ENCODE data around the gene REEP3.
"Not testable (repeated sequence)": the region's sequence is repeated elsewhere in the genome, so short reads cannot be mapped to it uniquely, and the experiment has no call there.

The REEP3 gene

DNA sequence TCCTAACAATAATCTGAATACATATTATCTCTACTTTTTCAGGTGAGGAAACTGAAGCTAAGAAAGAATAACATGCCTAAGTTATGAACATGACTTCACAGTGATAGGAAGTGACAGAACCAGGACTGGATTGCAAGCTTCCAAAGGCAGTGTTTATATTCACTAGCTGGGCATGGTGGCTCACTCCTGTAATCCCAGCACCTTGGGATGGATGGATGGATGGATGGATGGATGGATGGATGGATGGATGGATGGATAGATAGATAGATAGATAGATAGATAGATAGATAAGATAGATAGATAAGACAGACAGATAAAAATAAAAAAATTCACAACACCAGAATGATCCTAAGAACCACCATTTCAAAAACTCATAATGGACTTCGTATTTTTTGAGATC is 37.2 kb upstream of the REEP3 start:
- ATAC-seq (ENCODE audit: insufficient read depth, low read depth): no peak

DNA sequence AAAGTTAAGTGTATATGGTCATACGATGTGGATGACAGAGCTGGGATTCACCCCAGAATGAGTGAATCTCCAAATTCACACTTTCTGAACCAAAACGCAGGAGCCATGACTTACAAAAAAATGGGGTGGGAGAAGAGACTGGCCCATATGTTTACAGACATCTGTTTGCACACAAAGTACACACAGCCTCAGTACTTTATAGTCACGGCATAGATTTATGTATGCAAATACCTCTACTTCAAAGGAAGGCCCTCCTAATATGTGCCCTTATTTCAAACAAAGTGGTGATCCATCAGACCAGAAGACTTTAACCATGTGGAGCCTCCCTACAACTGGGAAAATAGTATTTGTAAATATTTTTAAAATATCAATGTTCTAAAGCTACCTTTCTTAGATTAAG is 33.2 kb upstream of the REEP3 start:
- DNase-seq (no peak), ATAC-seq (ENCODE audit: insufficient read depth, low read depth) (no peak)
- Histone ChIP-seq H3K27me3 (ENCODE audit: insufficient read depth, low read length, poor library complexity) (no peaks in the 10 kb centered on the region), H2AFZ (ENCODE audit: low read depth, low read length) (no peak overlapping the region), H3K4me2 (ENCODE audit: insufficient read depth, low read length) (no peak overlapping the region), H3K4me1 (ENCODE audit: insufficient read depth, low read length) (no peaks in the 10 kb centered on the region), H3K36me3 (ENCODE audit: insufficient read depth, low read length) (no peaks in the 10 kb centered on the region), H3K9me3 (ENCODE audit: insufficient read depth, low read length, severe bottlenecking) (no peaks in the 10 kb centered on the region), H4K20me1 (ENCODE audit: insufficient read depth, low read length) (peaks cover 56% of the 10 kb centered on the region; the same call in 1 of the 2 replicates), H3K27ac (ENCODE audit: low read length) (no peak overlapping the region), H3K4me3 (ENCODE audit: low read depth in 1 of 2, low read length in 2 of 2) (no peak overlapping the region), H3K79me2 (ENCODE audit: insufficient read depth, low read length) (peaks cover 96% of the 10 kb centered on the region), H3K9ac (ENCODE audit: low read depth, low read length) (no peak overlapping the region)
- TF ChIP-seq, protein P1, sequence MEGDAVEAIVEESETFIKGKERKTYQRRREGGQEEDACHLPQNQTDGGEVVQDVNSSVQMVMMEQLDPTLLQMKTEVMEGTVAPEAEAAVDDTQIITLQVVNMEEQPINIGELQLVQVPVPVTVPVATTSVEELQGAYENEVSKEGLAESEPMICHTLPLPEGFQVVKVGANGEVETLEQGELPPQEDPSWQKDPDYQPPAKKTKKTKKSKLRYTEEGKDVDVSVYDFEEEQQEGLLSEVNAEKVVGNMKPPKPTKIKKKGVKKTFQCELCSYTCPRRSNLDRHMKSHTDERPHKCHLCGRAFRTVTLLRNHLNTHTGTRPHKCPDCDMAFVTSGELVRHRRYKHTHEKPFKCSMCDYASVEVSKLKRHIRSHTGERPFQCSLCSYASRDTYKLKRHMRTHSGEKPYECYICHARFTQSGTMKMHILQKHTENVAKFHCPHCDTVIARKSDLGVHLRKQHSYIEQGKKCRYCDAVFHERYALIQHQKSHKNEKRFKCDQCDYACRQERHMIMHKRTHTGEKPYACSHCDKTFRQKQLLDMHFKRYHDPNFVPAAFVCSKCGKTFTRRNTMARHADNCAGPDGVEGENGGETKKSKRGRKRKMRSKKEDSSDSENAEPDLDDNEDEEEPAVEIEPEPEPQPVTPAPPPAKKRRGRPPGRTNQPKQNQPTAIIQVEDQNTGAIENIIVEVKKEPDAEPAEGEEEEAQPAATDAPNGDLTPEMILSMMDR (IDR thresholded peaks at IDR 0.05; ENCODE audit: borderline replicate concordance, extremely low read depth, low read length, poor library complexity, severe bottlenecking): no peak
- TF ChIP-seq EZH2 (IDR thresholded peaks at IDR 0.05; ENCODE audit: borderline replicate concordance, low read depth, low read length, severe bottlenecking): no peak

More for the DNA sequence above, 37.2 kb upstream of the REEP3 start:
- Histone ChIP-seq H4K20me1 (ENCODE audit: insufficient read depth, low read length) (peaks cover 58% of the 10 kb centered on the region; the same call in 1 of the 2 replicates), H3K27me3 (ENCODE audit: insufficient read depth, low read length, poor library complexity) (no peaks in the 10 kb centered on the region), H3K4me1 (ENCODE audit: insufficient read depth, low read length) (no peaks in the 10 kb centered on the region), H3K27ac (ENCODE audit: low read length) (no peak overlapping the region), H3K4me2 (ENCODE audit: insufficient read depth, low read length) (no peak overlapping the region), H2AFZ (ENCODE audit: low read depth, low read length) (no peak overlapping the region), H3K4me3 (ENCODE audit: low read depth in 1 of 2, low read length in 2 of 2) (no peak overlapping the region), H3K36me3 (ENCODE audit: insufficient read depth, low read length) (no peaks in the 10 kb centered on the region), H3K79me2 (ENCODE audit: insufficient read depth, low read length) (peaks cover 98% of the 10 kb centered on the region), H3K9ac (ENCODE audit: low read depth, low read length) (no peak overlapping the region), H3K9me3 (ENCODE audit: insufficient read depth, low read length, severe bottlenecking) (no peaks in the 10 kb centered on the region)
- DNase-seq: no peak
- no peak for TF ChIP-seq EZH2 (IDR thresholded peaks at IDR 0.05; ENCODE audit: borderline replicate concordance, low read depth, low read length, severe bottlenecking)

DNA sequence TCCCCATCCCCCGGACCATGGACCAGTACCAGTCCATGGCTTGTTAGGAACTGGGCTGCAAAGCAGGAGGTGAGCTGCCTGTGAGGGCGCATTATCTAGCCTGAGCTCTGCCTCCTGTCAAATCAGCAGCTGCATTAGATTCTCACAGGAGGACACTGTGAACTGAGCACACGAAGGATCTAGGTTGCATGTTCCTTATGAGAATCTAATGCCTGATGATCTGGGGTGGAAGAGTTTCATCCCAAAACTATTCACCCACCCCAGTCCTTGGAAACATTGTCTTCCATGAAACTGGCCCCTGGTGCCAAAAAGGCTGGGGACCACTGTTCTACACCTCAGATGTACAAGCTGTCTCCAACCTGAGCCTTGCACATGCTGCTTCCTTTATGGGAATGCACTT is 31.4 kb upstream of the REEP3 start:
- Histone ChIP-seq H3K4me1 (ENCODE audit: insufficient read depth, low read length) (no peaks in the 10 kb centered on the region), H4K20me1 (ENCODE audit: insufficient read depth, low read length) (peaks cover 49% of the 10 kb centered on the region; the same call in 1 of the 2 replicates), H3K27me3 (ENCODE audit: insufficient read depth, low read length, poor library complexity) (no peaks in the 10 kb centered on the region), H2AFZ (ENCODE audit: low read depth, low read length) (no peak overlapping the region), H3K79me2 (ENCODE audit: insufficient read depth, low read length) (peaks cover 94% of the 10 kb centered on the region), H3K36me3 (ENCODE audit: insufficient read depth, low read length) (no peaks in the 10 kb centered on the region), H3K9ac (ENCODE audit: low read depth, low read length) (no peak overlapping the region), H3K9me3 (ENCODE audit: insufficient read depth, low read length, severe bottlenecking) (no peaks in the 10 kb centered on the region), H3K4me3 (ENCODE audit: low read depth in 1 of 2, low read length in 2 of 2) (no peak overlapping the region), H3K27ac (ENCODE audit: low read length) (no peak overlapping the region), H3K4me2 (ENCODE audit: insufficient read depth, low read length) (no peak overlapping the region)
- no peak for TF ChIP-seq EZH2 (IDR thresholded peaks at IDR 0.05; ENCODE audit: borderline replicate concordance, low read depth, low read length, severe bottlenecking)
- TF ChIP-seq, protein P1 (IDR thresholded peaks at IDR 0.05; ENCODE audit: borderline replicate concordance, extremely low read depth, low read length, poor library complexity, severe bottlenecking): no peak
- DNase-seq (no peak), ATAC-seq (ENCODE audit: insufficient read depth, low read depth) (no peak)

DNA sequence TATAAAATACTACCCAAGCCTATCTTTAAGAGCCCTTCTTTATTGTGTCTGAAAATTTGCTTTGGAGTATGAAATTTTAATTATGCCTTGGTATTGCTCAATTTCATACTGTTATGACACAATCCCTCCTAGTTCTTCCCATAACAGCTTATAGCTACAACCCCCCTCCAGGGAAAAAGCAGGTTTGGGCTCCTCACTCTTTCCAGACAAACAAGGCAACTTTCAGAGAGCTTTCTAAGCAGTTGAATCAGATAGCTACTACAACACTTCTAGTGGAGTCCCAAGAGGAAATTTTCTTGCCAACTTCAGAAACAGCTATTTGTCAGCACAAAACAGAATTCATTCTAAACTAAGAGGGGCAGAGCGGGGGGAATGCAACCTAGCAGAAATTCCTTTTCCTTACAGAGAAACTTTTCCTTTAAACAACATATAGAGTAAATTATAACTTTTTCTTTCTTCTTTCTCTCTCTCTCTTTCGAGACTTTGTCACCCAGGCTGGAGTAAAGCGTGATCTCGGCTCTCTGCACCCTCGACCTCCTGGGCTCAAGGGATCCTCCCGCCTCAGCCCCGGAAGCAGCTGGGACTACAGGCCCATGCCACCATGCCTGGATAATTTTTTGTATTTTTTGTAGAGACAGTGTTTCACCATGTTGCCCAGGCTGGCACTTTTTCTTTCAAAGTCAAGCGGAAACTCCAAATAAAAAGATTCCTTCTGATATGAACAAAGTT is 29.4 kb upstream of the REEP3 start:
- no peak overlapping the region for H3K9ac ChIP-seq (ENCODE audit: low read depth, low read length)
- no peak for ATAC-seq (ENCODE audit: insufficient read depth, low read depth)
- no peak overlapping the region for H3K4me3 ChIP-seq (ENCODE audit: low read depth in 1 of 2, low read length in 2 of 2)
- 0 out of 2 replicates have a peak, but pooled peaks cover 5% of the 10 kb centered on the region for H3K36me3 ChIP-seq (ENCODE audit: insufficient read depth, low read length)
- no peak for TF ChIP-seq EZH2 (IDR thresholded peaks at IDR 0.05; ENCODE audit: borderline replicate concordance, low read depth, low read length, severe bottlenecking)
- TF ChIP-seq, protein P1 (IDR thresholded peaks at IDR 0.05; ENCODE audit: borderline replicate concordance, extremely low read depth, low read length, poor library complexity, severe bottlenecking): no peak
- no peak overlapping the region for H3K4me2 ChIP-seq (ENCODE audit: insufficient read depth, low read length)
- peaks cover 42% of the 10 kb centered on the region; the same call in 1 of the 2 replicates for H4K20me1 ChIP-seq (ENCODE audit: insufficient read depth, low read length)
- no peaks in the 10 kb centered on the region for H3K9me3 ChIP-seq (ENCODE audit: insufficient read depth, low read length, severe bottlenecking)
- H3K79me2 ChIP-seq (ENCODE audit: insufficient read depth, low read length): peaks cover 95% of the 10 kb centered on the region
- no peak overlapping the region for H3K27ac ChIP-seq (ENCODE audit: low read length)
- H2AFZ ChIP-seq (ENCODE audit: low read depth, low read length): no peak overlapping the region
- H3K4me1 ChIP-seq (ENCODE audit: insufficient read depth, low read length): no peaks in the 10 kb centered on the region
- H3K27me3 ChIP-seq (ENCODE audit: insufficient read depth, low read length, poor library complexity): no peaks in the 10 kb centered on the region
- DNase-seq: no peak

DNA sequence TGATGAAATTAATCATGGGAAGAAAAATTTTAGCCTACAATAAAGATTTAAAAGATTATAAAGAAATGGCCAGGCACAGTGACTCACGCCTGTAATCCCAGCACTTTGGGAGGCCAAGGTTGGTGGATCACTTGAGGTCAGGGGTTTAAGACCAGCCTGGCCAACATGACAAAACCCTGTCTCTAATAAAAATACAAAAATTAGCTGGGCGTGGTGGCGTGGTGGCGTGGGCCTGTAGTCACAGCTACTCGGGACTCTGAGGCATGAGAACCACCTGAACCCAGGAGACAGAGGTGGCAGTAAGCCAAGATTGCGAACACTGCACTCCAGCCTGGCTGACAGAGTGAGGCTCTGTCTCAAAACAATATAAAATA is 28.9 kb upstream of the REEP3 start:
- not testable (repeated sequence) for DNase-seq; H3K4me2 ChIP-seq (ENCODE audit: insufficient read depth, low read length); H3K9ac ChIP-seq (ENCODE audit: low read depth, low read length); H3K27ac ChIP-seq (ENCODE audit: low read length); H3K4me1 ChIP-seq (ENCODE audit: insufficient read depth, low read length); H3K36me3 ChIP-seq (ENCODE audit: insufficient read depth, low read length); ATAC-seq (ENCODE audit: insufficient read depth, low read depth); H3K4me3 ChIP-seq (ENCODE audit: low read depth in 1 of 2, low read length in 2 of 2); H2AFZ ChIP-seq (ENCODE audit: low read depth, low read length); H3K27me3 ChIP-seq (ENCODE audit: insufficient read depth, low read length, poor library complexity); H3K9me3 ChIP-seq (ENCODE audit: insufficient read depth, low read length, severe bottlenecking)
- H3K79me2 ChIP-seq (ENCODE audit: insufficient read depth, low read length): peaks cover 95% of the 10 kb centered on the region
- peaks cover 38% of the 10 kb centered on the region; the same call in 1 of the 2 replicates for H4K20me1 ChIP-seq (ENCODE audit: insufficient read depth, low read length)

Data from DND-41 (cell line).